ENCODE measurements around the gene FHL2. TPM values are rescaled to one million over a fixed set of nuclear protein-coding genes. Genes with fewer than 3 reads are reported as not detected.

Gene FHL2
- total and polyA plus RNA-seq, 2 of the 13 experiments (the other 11 are each of a cell fraction or from before 2014, with no cell fraction given): 1.9 to 74.8 TPM

DNA sequence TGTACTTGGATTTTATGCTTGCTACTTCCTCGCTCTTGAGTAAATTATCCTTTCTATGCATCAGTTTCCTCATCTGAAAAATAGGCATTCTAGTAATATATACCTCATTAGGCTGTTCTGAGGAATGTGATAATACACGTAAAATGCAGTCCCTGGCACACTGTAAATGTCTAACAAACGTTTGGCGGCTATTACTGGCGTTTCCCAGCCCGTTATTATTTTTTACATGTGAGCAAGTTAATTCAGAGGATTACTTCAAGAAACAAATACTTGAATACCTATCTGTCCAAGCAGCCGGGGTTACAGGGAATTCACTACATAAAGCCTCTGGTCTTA lies 62.1 kb downstream of the FHL2 start:
- BruUV-seq (replicated peaks): TSS peak; percentile 90
- no peak for DNase-seq (ENCODE audit: low spot score)
- Histone ChIP-seq H3K27me3 (ENCODE audit: control insufficient read depth in 1 of 2, insufficient read depth in 2 of 2, low read length in 2 of 2) (peaks cover 0 to 7% of the 10 kb centered on the region in 2 experiments; a peak in 2 of 5 replicates), H4K20me1 (ENCODE audit: insufficient read depth, low read length) (peaks cover 8% of the 10 kb centered on the region; the same call in 1 of the 2 replicates), H3K4me3 (replicated peaks in 1 of 3; ENCODE audit: insufficient read depth in 1 of 3, low read depth in 2 of 3, low read length in 3 of 3) (peak overlapping the region; percentile 85 to 100 (median 99)), H3K9me3 (ENCODE audit: low read length) (no peaks in the 10 kb centered on the region), H3K4me2 (ENCODE audit: low read depth, low read length) (peak overlapping the region; percentile 88), H3K9ac (ENCODE audit: insufficient read depth, low read depth, low read length) (peak overlapping the region; percentile 100), H3K79me2 (ENCODE audit: insufficient read depth, low read length) (peaks cover 54% of the 10 kb centered on the region), H2AFZ (ENCODE audit: low read length) (peak overlapping the region; percentile 100), H3K4me1 (ENCODE audit: insufficient read depth, low read length) (peaks cover 38% of the 10 kb centered on the region), H3K36me3 (replicated peaks in 1 of 2; ENCODE audit: control insufficient read depth in 1 of 2, insufficient read depth in 2 of 2, low read length in 2 of 2) (peaks cover 12 to 19% of the 10 kb centered on the region in 2 experiments), H3K27ac (ENCODE audit: extremely low read length, insufficient read depth, low read length) (peak overlapping the region; percentile 100)
- ATAC-seq: no peak
- POLR2A ChIA-PET: interaction anchor here (6.5 kb wide), 1 partner anchor 7 kb away, joined by 43 read pairs; the partner anchor contains the start of gene TGFBRAP1
- intact Hi-C loops (cut with micrococcal nuclease; ENCODE audit: unreplicated experiment): loop anchor here (1.0 kb wide), 1 partner anchor 8 kb away; no protein-coding TSS in a partner anchor
- CTCF ChIA-PET (ENCODE audit: low intra/inter-chr PET ratio, low total read pairs): no interaction called here
- FAIRE-seq: no peak
- under 1% methylated on average over 7 of the region's 7 CpGs for WGBS (ENCODE audit: low lambda C conversion rate)
- in situ Hi-C loops (cut with HindIII; ENCODE audit: extremely low pct_ligation_motif_present, low pct_unique_long_range_greater_than_20kb): loop anchor here (25.0 kb wide), 1 partner anchor 851 kb away; the partner anchor contains the start of gene UXS1
- 0 out of 2 replicates have a peak, but pooled peaks have one; percentile 22 for TF ChIP-seq ZNF629 (CRISPR knock-in tag; conservative IDR thresholded peaks at IDR 0.05)
- TF ChIP-seq BRD4 (CRISPR knock-in tag; IDR thresholded peaks at IDR 0.05): no peak
- TF ChIP-seq ESRRA (CRISPR knock-in tag; IDR thresholded peaks at IDR 0.05; ENCODE audit: low read depth): no peak
- TF ChIP-seq ZKSCAN8 (CRISPR knock-in tag; IDR thresholded peaks at IDR 0.05; ENCODE audit: borderline replicate concordance): 0 out of 2 replicates have a peak, but pooled peaks have one; percentile 4
- no peak for TF ChIP-seq KLF9 (CRISPR knock-in tag; IDR thresholded peaks at IDR 0.05; ENCODE audit: low read depth)
- TF ChIP-seq ZBTB44 (CRISPR knock-in tag; IDR thresholded peaks at IDR 0.05): no peak
- peak; percentile 67; the same call in 1 of the 2 replicates for TF ChIP-seq ARID2 (CRISPR knock-in tag; IDR thresholded peaks at IDR 0.05; ENCODE audit: borderline replicate concordance)
- no peak for TF ChIP-seq ZNF207 (IDR thresholded peaks at IDR 0.05; ENCODE audit: borderline replicate concordance)
- peak; percentile 45; the same call in 1 of the 2 replicates for TF ChIP-seq ZFP36L1 (CRISPR knock-in tag; IDR thresholded peaks at IDR 0.05)
- TF ChIP-seq, protein P1, sequence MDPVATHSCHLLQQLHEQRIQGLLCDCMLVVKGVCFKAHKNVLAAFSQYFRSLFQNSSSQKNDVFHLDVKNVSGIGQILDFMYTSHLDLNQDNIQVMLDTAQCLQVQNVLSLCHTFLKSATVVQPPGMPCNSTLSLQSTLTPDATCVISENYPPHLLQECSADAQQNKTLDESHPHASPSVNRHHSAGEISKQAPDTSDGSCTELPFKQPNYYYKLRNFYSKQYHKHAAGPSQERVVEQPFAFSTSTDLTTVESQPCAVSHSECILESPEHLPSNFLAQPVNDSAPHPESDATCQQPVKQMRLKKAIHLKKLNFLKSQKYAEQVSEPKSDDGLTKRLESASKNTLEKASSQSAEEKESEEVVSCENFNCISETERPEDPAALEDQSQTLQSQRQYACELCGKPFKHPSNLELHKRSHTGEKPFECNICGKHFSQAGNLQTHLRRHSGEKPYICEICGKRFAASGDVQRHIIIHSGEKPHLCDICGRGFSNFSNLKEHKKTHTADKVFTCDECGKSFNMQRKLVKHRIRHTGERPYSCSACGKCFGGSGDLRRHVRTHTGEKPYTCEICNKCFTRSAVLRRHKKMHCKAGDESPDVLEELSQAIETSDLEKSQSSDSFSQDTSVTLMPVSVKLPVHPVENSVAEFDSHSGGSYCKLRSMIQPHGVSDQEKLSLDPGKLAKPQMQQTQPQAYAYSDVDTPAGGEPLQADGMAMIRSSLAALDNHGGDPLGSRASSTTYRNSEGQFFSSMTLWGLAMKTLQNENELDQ (CRISPR knock-in tag; IDR thresholded peaks at IDR 0.05; ENCODE audit: borderline replicate concordance): no peak
- TF ChIP-seq, protein P2, sequence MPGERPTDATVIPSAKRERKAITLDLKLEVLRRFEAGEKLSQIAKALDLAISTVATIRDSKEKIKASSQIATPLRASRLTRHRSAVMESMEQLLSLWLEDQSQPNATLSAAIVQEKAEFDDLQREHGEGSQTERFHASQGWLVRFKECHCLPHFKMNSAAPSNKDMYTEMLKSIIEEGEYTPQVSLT (CRISPR knock-in tag; IDR thresholded peaks at IDR 0.05; ENCODE audit: borderline replicate concordance, low read depth): no peak
- no peak for TF ChIP-seq GMEB2 (CRISPR knock-in tag; IDR thresholded peaks at IDR 0.05; ENCODE audit: low read depth)
- 0 out of 2 replicates have a peak, but pooled peaks have one; percentile 12 for TF ChIP-seq ZSCAN21 (CRISPR knock-in tag; IDR thresholded peaks at IDR 0.05; ENCODE audit: borderline replicate concordance)
- TF ChIP-seq SOX5 (CRISPR knock-in tag; IDR thresholded peaks at IDR 0.05; ENCODE audit: borderline replicate concordance): no peak
- TF ChIP-seq KLF16 (CRISPR knock-in tag; IDR thresholded peaks at IDR 0.05): no peak
- no peak for TF ChIP-seq TEF (CRISPR knock-in tag; IDR thresholded peaks at IDR 0.05)
- TF ChIP-seq ZNF816 (CRISPR knock-in tag; IDR thresholded peaks at IDR 0.05; ENCODE audit: borderline replicate concordance): 0 out of 2 replicates have a peak, but pooled peaks have one; percentile 61

Measured in HepG2 (cell line).